Tibial nerve (tissue), 4 donors: ENCODE data around the gene SCAI.

Experiments used
- CTCF ChIP-seq, 5 experiments: fragments of 200-600 bp in 3 of 5; fragments of 450-650 bp in 2 of 5; sonication (generic) in 3 of 5; IDR thresholded peaks; one replicate each; pipeline ENCODE4 v1.5.1; 2016 to 2019; ENCODE audit warnings: antibody characterized with exemption in 5 of 5, mild to moderate bottlenecking in 3 of 5, moderate library complexity in 2 of 5
- EP300 ChIP-seq, 2 donors: sonication (generic); formaldehyde crosslinking; IDR thresholded peaks; one replicate each; pipeline ENCODE4 v1.6.1; 2017; ENCODE audit warnings: antibody characterized with exemption in 2 of 2, mild to moderate bottlenecking in 1 of 2

DNA sequence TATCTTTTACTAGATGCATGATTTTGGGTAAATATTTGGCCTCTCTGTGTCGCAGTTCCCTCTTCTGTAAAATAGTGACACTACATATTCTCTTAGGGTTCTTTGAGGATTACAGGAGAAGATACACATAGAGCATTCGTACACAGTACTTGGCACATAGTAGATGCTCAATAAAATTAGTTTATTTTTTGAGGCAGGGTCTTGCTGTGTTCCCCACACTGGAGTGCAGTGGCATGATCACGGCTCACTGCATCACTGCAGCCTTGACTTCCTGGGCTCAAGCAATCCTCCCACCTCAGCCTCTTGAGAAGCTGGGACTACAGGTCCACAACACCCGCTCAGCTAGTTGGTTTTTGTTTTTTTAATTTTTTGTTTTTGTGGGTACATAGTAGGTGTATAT lies 1.6 kb downstream of the SCAI start:
- TF ChIP-seq CTCF (IDR thresholded peaks at IDR 0.05) = no peak
- no peak for TF ChIP-seq EP300 (IDR thresholded peaks at IDR 0.05)
